Measurements from ENCODE around the gene EFNB2. TPM values are rescaled to one million over a fixed set of nuclear protein-coding genes. Genes with fewer than 3 reads are reported as not detected.

The EFNB2 gene
- total and polyA plus RNA-seq, 4 donors: 2.6 to 6.1 (median 3.4) TPM

DNA sequence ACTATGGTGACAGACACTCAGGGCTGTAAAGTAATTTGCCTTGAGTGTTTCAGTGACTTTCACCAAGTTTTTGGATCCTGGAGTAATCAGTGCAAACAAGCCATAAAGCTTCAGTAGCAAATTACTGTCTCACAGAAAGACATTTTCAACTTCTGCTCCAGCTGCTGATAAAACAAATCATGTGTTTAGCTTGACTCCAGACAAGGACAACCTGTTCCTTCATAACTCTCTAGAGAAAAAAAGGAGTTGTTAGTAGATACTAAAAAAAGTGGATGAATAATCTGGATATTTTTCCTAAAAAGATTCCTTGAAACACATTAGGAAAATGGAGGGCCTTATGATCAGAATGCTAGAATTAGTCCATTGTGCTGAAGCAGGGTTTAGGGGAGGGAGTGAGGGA is 23.1 kb upstream of the EFNB2 start:
- Histone ChIP-seq H3K4me1 (ENCODE audit: control insufficient read depth in 4 of 4, insufficient read depth in 4 of 4, low read length in 3 of 4) (peaks cover 3 to 10% (median 5%) of the 10 kb centered on the region in 4 donors), H3K4me3 (ENCODE audit: low read depth in 1 of 3, low read length in 3 of 3) (no peak overlapping the region), H3K9ac (ENCODE audit: low read depth in 1 of 2, low read length in 2 of 2) (no peak overlapping the region), H3K9me3 (ENCODE audit: control insufficient read depth in 4 of 4, low read length in 3 of 4) (no peaks in the 10 kb centered on the region), H3K36me3 (ENCODE audit: control insufficient read depth in 4 of 4, insufficient read depth in 3 of 4, low read depth in 1 of 4, low read length in 3 of 4) (peaks cover 4 to 34% (median 21%) of the 10 kb centered on the region in 4 donors), H3K27me3 (ENCODE audit: control insufficient read depth in 4 of 4, insufficient read depth in 4 of 4, low read length in 3 of 4) (no peaks in the 10 kb centered on the region), H3K27ac (ENCODE audit: low read depth in 1 of 2, low read length in 2 of 2) (no peak overlapping the region)
- no peak for TF ChIP-seq NR2F2 (IDR thresholded peaks at IDR 0.05)
- no peak for TF ChIP-seq EGR1 (IDR thresholded peaks at IDR 0.05; ENCODE audit: low read depth in 2 of 2)
- TF ChIP-seq SP1 (IDR thresholded peaks at IDR 0.05): no peak
- no peak for TF ChIP-seq HNF4G (IDR thresholded peaks at IDR 0.05)
- no peak for TF ChIP-seq RAD21 (IDR thresholded peaks at IDR 0.05)
- no peak for TF ChIP-seq GABPA (IDR thresholded peaks at IDR 0.05 in 1 of 2, conservative IDR thresholded peaks at IDR 0.05 in 1 of 2)
- TF ChIP-seq FOXA1 (IDR thresholded peaks at IDR 0.05): no peak
- DNase-seq (ENCODE audit: low spot score): no peak

- Histone ChIP-seq H3K36me3 (ENCODE audit: control insufficient read depth in 4 of 4, insufficient read depth in 3 of 4, low read depth in 1 of 4, low read length in 3 of 4) (peaks cover 4 to 44% (median 27%) of the 10 kb centered on the region in 4 donors), H3K4me3 (ENCODE audit: low read depth in 1 of 3, low read length in 3 of 3) (no peak overlapping the region), H3K27ac (ENCODE audit: low read depth in 1 of 2, low read length in 2 of 2) (no peak overlapping the region), H3K27me3 (ENCODE audit: control insufficient read depth in 4 of 4, insufficient read depth in 4 of 4, low read length in 3 of 4) (no peaks in the 10 kb centered on the region), H3K9ac (ENCODE audit: low read depth in 1 of 2, low read length in 2 of 2) (no peak overlapping the region), H3K4me1 (ENCODE audit: control insufficient read depth in 4 of 4, insufficient read depth in 4 of 4, low read length in 3 of 4) (peaks cover 0 to 2% (median 0%) of the 10 kb centered on the region in 4 donors), H3K9me3 (ENCODE audit: control insufficient read depth in 4 of 4, low read length in 3 of 4) (no peaks in the 10 kb centered on the region)
- 97% methylated on average over 4 of the region's 4 CpGs for WGBS
- DNase-seq (ENCODE audit: low spot score): no peak
- TF ChIP-seq, protein P1, sequence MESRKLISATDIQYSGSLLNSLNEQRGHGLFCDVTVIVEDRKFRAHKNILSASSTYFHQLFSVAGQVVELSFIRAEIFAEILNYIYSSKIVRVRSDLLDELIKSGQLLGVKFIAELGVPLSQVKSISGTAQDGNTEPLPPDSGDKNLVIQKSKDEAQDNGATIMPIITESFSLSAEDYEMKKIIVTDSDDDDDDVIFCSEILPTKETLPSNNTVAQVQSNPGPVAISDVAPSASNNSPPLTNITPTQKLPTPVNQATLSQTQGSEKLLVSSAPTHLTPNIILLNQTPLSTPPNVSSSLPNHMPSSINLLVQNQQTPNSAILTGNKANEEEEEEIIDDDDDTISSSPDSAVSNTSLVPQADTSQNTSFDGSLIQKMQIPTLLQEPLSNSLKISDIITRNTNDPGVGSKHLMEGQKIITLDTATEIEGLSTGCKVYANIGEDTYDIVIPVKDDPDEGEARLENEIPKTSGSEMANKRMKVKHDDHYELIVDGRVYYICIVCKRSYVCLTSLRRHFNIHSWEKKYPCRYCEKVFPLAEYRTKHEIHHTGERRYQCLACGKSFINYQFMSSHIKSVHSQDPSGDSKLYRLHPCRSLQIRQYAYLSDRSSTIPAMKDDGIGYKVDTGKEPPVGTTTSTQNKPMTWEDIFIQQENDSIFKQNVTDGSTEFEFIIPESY (IDR thresholded peaks at IDR 0.05): no peak
- TF ChIP-seq NR2F2 (IDR thresholded peaks at IDR 0.05) (no peak), MAX (IDR thresholded peaks at IDR 0.05) (no peak), JUND (IDR thresholded peaks at IDR 0.05) (no peak), CTCF (IDR thresholded peaks at IDR 0.05; ENCODE audit: low read depth, low read length, missing input control) (no peak), RAD21 (IDR thresholded peaks at IDR 0.05) (no peak), FOXA1 (IDR thresholded peaks at IDR 0.05) (no peak), HNF4G (IDR thresholded peaks at IDR 0.05) (no peak), GABPA (IDR thresholded peaks at IDR 0.05 in 1 of 2, conservative IDR thresholded peaks at IDR 0.05 in 1 of 2) (no peak), HNF4A (conservative IDR thresholded peaks at IDR 0.05) (no peak), EGR1 (IDR thresholded peaks at IDR 0.05; ENCODE audit: low read depth in 2 of 2) (no peak), FOXA2 (IDR thresholded peaks at IDR 0.05) (no peak), SP1 (IDR thresholded peaks at IDR 0.05) (no peak), TAF1 (conservative IDR thresholded peaks at IDR 0.05) (no peak)
- TF ChIP-seq, protein P2, sequence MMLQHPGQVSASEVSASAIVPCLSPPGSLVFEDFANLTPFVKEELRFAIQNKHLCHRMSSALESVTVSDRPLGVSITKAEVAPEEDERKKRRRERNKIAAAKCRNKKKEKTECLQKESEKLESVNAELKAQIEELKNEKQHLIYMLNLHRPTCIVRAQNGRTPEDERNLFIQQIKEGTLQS (IDR thresholded peaks at IDR 0.05): no peak
Measured at GRCh38 chr13:106555631-106556328, 20.3 kb upstream of the EFNB2 start.

All from liver (tissue), 9 donors.